HG03025 (cell line): ENCODE measurements around the gene GRHPR.
"Not testable (repeated sequence)": the region's sequence is repeated elsewhere in the genome, so short reads cannot be mapped to it uniquely, and the experiment has no call there.

ENCODE experiments used
- ATAC-seq: cut with Tn5 transposase; IDR thresholded peaks from one replicate; pipeline ENCODE4 v1.9.1; 2021; ENCODE audit warnings: mild to moderate bottlenecking, moderate library complexity; ENCODE audit not compliant: unreplicated experiment, low FRiP score

GRHPR gene

DNA sequence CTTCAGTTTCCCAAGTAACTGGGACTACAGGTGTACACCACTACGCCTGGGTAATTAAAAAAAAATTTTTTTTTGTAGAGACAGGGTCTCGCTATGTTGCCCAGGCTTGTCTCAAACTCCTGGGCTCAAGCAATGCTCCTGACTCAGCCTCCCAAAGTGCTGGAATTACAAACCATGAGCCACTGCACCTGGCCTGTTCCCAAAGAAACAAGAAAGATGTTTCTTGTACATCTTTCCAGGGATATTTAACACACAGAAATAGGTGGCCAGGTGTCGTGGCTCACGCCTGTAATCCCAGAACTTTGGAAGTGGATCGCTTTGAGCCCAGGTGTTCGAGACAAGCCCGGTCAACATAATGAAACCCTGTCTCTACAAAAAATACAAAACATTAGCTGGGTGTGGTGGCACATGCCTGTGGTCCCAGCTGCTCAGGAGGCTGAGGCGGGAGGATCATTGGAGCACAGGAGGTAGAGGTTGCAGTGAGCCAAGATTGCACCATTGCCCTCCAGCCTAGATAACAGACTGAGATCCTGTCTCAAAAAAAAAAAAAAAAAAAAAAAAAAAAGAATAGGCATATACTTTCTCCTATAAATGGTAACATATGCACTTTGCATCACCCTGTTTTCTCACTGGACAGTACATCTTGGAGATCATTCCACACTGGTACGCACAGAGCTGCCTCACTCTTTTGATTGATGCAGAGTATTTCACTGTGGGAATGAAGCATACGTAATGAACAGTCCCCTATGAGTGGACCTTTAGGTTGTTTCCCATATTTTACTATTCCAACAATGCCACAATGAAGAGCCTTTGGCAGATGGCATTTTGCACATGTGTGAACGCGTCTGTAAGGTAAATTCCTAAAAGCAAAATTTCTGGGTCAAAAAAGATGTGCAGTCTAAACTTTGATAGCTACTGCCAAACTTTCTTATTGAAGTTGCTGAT lies 2.0 kb upstream of the GRHPR start:
- ATAC-seq = no peak

DNA sequence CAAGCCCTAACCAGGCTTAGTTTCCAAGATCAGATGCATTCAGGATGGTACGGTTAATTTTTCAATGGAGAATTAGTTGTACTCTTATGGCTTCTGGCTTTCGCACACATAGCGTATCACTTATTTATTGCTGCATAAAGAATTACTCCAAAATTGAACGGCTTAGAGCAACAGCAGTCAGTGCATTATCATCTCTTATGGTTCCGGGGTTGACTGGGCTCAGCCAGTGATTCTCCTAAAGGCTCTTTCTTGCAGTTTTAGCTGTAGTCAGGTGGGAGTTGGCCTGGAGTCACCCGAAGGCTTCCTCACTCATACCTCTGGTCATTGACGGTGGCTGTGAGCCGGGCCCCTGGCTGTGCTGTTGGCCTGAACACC lies 595 bp upstream of the GRHPR start:
- no peak for ATAC-seq

DNA sequence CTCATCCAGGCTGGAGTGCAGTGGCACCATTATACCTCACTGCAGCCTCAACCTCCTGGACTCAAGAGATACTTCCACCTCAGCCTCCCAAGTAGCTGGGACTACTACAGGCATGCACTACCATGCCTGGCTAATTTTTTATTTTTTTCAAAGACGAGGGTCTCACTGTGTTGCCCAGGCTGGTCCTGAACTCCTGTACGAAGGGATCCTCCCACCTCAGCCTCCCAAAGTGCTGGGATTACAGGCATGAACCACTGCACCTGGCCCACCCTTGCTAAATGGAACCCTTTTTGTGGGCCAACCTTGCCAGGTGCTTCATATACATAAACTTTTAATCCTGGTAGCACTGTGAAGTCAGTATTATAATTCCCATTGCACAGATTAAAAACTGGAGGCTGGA lies 1.0 kb downstream of the GRHPR start:
- no peak for ATAC-seq

DNA sequence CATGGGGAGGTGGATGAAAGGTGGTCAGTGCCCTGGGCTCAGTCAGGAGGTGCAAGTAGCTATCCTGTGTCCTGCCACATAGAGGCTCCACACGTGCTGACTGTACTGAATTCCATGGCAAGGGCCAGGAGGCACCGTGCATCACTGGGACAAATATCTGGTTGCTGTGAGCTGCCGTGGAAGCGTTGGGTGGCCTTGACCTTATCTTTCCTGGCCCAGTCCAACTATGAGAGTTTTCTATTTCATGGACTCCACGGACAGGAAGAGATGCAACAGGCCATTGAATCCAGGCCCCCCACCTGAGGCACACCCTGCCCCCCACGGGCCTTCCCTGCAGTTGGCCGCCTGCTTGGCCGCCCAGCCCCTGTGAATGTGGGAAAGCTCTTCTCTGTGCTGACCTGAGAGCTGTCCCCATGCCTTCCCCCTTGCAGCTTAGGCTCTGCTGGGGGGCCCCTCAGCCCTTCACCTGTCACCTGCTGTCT lies 1.7 kb downstream of the GRHPR start:
- ATAC-seq = no peak

DNA sequence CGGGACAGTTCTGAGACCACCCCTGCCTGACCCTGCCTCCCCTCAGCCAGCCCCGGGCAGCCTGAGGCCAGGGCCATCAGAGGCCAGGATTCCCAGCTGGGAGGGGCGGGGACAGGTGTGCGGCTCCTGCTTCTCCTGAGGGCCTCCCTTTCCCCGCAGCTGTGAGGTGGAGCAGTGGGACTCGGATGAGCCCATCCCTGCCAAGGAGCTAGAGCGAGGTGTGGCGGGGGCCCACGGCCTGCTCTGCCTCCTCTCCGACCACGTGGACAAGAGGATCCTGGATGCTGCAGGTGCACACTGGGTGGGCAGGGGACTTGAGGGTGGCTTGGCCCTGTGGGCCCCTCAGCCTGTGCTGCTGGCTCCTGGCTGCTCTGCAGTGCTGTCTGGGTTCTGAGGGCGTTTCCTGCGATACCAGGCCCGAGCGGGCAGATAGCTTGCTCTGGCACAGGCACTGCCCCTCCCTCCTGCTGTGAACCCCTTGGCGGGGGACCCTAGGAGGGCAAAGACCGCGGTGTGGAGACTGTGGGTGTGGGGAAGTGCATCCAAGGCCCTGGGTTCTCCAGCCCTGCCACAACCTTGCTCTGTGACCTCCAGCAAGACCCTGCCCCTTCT lies 2.3 kb downstream of the GRHPR start:
- no peak for ATAC-seq

DNA sequence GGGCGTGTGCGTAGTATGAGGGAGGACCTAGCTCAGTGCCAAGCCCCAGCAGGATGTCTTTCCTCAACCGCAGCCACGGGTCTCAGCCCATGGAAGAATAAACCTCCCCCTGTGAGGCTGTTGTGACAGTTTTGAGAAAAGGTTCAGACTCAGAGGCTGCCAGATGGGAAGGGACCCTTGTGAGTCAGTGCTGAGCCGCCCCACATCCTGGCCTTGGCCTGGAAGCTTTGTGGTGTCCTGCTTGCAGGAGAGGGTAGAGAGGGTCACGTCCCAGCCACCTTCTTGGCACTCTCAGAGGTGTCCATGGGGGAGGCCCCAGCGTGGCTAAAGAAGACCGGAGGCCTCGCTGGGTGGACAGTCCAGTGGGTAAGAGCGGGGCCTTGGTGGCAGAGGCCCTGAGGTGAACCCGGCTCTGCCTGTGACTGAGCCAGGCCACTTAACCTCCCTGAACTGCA lies 2.8 kb downstream of the GRHPR start:
- ATAC-seq = no peak

DNA sequence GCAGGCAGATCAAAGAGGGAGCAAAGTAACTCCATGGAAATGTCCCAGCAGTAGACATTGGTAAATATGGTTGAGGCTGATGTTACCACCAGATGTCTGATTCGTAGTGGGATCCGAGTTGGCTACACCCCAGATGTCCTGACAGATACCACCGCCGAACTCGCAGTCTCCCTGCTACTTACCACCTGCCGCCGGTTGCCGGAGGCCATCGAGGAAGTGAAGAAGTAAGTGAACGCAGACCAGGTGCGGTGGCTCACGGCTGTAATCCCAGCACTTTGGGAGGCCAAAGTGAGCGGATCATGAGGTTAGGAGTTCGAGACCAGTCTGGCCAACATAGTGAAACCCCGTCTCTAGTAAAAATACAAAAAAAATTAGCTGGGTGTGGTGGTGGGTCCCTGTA lies 3.9 kb downstream of the GRHPR start:
- ATAC-seq = not testable (repeated sequence)

DNA sequence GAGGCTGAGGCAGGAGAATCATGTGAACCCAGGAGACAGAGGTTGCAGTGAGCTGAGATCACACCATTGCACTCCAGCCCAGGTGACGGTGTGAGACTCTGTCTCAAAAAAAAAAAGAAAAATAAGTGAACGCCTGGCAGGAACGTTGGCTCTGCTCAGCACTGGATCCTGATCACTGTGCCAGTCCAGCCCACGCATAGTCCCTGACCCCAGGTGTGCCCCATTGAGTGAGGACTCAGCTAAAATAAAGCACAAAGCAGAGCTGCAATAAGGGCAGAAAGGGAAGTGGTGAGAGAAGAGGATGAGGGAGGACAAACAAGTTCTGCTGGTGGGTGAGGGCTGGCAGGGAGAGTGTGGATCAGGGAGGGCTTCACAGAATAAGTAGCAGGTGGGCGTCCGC lies 4.3 kb downstream of the GRHPR start:
- no peak for ATAC-seq

DNA sequence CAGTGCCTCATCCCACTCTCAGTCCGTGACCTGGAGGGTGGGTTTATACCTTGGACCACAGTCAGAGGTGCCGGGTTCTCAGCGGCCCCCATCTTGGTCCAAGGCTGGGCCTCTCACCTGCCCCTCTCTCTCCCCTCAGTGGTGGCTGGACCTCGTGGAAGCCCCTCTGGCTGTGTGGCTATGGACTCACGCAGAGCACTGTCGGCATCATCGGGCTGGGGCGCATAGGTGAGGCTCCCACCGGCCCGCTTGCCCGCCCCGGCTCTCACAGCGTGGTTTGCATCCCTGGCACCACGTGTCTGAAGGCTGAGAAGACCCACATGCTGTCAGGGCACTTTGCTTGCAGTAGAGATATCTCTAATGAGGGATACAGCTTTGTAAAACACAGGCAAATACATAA lies 5.8 kb downstream of the GRHPR start:
- ATAC-seq = no peak

DNA sequence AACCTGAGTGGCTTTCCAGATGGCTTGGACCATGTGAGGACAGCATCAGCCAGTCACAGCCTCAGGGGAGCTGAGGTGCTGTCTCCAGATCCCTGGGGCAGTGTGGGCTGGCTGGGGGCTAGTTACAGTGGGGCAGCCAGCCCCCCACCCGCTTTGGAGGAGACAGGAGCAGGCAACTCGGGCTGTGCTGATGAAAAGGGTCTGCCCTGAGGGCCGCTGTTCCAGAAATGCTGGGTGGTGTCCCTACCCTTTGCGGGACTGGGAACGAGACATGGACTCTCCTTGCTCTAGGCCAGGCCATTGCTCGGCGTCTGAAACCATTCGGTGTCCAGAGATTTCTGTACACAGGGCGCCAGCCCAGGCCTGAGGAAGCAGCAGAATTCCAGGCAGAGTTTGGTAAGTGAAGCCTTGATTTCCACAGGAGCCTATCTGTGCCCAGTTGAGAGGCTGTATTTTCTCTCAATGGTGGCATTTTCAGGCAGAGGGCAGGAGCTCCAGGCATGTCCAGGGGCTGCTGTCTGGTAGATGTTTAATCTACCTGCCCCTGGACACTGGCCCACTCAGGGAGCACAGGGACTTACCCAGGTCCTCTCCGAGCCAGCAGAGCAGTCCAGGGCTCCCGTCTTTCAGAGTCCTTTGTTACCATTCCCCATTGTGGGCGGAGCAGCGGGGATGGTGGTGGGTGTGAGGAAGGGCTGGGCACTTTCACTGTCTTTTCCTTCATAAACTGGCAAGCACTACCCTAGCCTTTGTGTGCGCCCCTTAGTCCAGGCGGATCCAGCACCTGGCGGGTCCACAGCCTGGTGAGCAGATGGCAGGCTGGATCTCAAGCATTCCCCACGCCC lies 7.2 kb downstream of the GRHPR start:
- no peak for ATAC-seq

DNA sequence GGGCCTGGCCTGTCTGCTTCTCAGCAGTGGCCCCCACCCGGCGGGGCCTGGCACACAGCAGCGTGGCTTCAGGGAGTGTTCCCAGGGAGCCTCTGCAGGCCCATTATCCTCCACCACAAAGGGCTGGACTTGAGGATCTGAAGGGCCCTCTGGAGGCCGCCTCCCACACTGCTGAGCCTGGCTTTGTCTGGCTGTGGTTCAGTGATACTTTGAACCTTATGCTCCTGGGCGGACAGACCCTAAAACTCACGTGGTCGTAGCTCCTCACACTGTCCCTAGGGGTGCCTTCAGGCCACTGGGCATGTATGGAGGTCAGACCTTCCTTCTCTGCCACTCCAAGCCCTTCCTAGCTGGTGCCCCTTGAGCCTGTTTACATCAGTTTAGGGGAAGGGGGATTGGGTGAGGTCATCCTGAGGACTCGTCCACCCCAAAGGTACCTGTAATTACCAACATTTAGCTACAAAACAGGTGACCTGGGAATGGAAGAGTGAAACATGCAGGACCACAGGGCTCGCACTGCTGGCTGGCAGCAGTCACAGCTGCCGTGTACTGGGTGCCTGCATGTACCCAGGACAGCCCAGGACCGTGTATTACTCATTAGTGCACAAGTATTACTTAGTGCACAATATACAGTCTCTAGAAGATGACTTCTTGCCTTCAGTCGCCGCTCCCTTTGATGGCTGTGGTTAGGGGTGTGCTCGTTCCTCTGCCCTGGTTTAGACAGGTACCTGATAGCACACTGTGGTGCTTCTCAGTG lies 8.5 kb downstream of the GRHPR start:
- no peak for ATAC-seq

DNA sequence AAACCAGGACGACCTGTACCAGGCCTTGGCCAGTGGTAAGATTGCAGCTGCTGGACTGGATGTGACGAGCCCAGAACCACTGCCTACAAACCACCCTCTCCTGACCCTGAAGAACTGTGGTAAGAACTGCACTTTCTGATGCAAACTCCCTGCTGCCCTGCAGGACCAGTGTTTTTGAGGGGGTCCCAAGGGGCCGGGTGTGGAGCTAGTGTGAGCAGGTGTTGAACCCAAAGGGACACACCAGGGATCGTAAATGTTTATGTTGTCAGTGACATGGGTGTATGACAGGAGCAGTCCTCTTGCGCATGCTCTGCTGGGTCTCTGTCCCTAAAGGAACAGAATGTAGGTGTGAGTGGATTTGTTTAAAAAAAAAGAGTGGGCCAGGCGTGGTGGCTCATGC lies 9.5 kb downstream of the GRHPR start:
- no peak for ATAC-seq

DNA sequence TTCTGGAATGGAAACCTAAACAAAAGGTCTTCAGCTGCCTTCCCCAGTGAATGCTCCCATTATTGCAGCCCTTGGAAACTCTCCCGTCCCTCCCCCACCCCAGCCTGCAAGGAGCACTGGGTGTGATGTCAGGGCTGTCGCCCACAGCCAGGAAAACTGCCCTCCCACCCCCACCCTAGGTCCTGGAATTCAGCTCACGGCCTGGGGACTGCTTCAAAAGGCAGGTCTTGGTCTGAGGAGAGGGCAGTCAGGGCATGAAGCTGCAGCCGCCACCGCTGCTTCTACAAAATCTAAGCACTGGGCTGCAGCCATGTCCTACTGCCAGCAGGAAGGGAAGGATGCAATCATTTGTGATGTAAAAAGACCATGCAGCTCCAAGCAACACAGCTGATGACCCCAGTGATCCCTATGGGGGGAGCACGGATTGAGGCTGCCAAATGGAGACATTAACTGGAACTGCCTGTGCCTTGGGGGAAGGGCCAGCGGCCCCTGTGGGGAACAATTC lies 11.4 kb downstream of the GRHPR start:
- no peak for ATAC-seq

DNA sequence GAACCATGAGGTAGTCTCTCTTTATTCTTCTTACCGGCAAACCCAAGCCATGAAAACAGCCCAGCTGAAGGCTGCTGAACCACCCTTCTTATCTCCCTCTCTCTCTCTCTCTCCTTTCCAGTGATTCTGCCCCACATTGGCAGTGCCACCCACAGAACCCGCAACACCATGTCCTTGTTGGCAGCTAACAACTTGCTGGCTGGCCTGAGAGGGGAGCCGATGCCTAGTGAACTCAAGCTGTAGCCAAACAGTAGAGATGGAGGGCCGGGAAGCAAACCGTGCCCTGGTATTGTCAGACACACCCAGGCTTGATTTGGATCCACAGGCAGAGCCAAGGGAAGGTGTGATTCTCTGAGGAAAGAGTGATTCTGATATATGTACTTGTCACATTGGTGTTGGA lies 14.0 kb downstream of the GRHPR start:
- no peak for ATAC-seq

DNA sequence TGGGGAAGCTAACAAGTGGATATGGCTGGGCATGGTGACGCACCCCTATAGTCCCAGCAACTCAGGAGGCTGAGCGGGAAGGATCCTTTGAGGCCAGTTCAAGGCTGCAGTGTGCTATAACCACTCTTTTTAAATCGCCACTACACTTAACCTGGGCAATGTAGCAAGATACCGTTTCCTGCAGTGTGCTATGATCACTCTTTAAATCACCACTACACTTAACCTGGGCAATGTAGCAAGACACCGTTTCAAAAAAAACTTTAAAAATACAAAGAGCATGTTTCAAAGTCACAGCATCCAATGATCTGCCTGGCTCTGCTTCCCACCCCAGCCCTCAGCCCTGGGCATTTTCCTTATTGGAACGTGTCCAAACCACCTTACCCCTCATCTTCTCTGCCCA lies 14.5 kb downstream of the GRHPR start:
- no peak for ATAC-seq

DNA sequence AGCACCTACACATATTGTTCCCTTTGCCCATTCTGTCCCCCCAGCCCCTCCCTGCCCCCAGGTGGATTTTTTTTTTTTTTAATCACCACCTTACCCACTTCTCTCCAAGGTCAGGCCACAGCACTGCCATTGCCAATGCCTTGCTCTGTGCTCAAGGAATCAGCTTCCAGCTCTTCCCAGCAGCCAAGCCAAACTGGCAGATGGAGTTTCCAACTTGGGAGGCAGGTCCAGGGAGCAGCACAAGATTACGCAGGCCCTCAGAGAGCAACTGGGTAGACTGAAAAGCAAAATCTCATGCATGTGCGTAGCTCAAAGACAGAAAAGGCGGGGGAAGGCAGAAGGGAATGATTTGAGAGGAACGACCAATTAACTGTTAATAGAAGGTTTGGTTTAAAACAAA lies 15.1 kb downstream of the GRHPR start:
- ATAC-seq = no peak

DNA sequence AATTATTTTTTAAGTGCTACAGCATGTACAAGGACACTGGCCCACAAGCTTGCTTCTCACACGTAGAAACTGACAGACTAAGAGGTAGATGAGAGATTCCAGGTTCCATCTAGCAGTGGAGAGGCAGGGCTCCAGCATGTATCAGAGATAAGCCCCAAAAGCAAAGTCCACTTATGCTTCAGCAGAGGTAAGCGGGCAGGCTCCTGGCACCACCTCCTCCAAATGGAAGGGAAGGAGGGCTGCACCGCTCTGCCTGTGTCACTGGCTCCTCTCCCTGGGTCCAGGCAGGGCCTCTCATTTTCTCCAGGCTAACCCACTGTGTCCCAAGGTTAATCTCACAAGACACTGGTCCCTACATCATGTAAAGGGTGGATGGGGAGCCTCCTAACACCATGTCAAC lies 15.9 kb downstream of the GRHPR start:
- no peak for ATAC-seq

DNA sequence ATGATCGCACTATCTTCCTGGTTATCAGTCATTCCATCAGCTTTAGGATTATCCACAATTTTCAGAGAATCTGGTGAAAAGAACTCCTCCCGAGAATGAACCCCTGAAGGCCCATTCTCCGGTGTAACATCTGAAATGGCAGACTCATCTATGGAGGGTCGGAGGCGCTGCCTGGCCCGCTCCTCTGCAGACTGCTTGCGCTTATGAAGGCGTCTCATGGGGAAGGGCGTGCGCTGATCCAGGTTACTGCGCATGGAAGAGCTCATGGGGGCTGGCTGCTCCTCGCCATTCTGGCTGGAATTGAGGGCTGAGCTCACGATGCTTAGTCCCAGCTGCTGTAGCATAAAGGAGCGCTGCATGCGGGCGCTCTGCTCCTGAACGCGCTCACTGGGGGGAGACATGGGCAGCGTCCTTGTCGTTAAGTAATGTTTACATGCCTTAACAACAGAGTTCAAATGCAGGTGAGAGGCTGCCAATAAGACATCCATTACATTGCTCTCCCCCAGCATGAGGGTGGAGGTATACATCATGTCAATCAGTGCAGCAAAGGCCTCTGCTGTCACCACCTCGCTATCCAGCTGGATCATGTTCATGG lies 19.4 kb downstream of the GRHPR start:
- ATAC-seq = no peak

DNA sequence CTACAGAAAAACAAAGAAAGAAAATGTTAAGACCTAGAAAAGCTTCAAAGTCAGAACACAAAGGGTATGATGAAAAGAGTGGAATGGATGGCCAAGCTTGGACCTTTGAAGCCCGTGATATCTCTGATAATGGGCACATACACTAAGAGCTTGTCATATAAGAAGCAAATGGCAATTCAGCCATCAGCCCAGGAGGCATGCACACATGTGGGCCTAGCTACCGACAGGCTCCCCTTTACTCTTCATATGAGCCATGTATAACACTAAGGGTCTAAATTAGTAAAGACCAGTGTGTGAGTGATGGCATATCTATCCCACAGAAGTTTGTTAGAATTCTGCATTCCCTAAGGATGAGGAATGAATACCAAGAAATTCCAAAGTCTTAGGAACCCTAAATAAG lies 20.1 kb downstream of the GRHPR start:
- no peak for ATAC-seq

DNA sequence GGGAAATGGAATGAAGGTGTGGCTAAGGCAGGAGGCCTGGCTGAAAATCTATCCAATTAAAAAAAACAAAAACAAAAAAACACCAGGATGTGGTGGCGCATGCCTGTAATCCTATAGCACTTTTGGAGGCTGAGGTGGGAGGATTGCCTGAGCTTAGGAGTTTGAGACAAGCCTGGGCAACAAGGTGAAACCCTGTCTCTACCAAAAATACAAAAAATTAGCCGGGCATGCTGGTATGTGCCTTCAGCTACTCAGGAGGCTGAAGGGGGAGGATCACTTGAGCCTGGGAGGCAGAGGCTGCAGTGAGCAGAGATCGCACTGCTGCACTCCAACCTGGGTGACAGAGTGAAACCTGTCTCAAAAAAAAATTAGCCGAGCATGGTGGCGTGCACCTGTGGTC lies 21.1 kb downstream of the GRHPR start:
- no peak for ATAC-seq
